ENCODE measurements around the gene S100A3. TPM values are rescaled to one million over a fixed set of nuclear protein-coding genes. Genes with fewer than 3 reads are reported as not detected.
A peak's percentile ranks its signal among the peaks of the same experiment; 100 is the strongest.

Gene S100A3
- total and polyA plus RNA-seq, 2 of the 8 experiments (the other 6 are each of a cell fraction or from before 2014, with no cell fraction given) = 0.26 to 0.47 TPM

GRCh38 chr1:153547560-153548551 is 1.2 kb downstream of the S100A3 start:
- peak overlapping the region; percentile 64 for H4K91ac ChIP-seq (replicated peaks; ENCODE audit: insufficient read length, low read length)
- WGBS, 2 experiments (ENCODE audit: extremely low coverage in 1 of 2, insufficient coverage in 1 of 2, insufficient read length in 1 of 2, insufficient replicate concordance in 2 of 2, low coverage in 1 of 2, low lambda C conversion rate in 2 of 2, missing lambda C conversion rate in 1 of 2) = 86% methylated on average over 19 of the region's 19 CpGs; no CpG with 5 or more reads in 1 of the 2 experiments
- no peaks in the 10 kb centered on the region for H3K9me3 ChIP-seq (ENCODE audit: insufficient read depth in 2 of 2, low read depth in 1 of 2, low read length in 1 of 2)
- peak overlapping the region; percentile 75; the same call in 1 of the 2 replicates for H2BK20ac ChIP-seq (ENCODE audit: low read length)
- H3K23me2 ChIP-seq (ENCODE audit: low read depth, low read length) = peaks cover 6% of the 10 kb centered on the region
- 0 out of 2 replicates have a peak overlapping the region, but pooled peaks have one; percentile 29 for H2BK5ac ChIP-seq (ENCODE audit: low read depth, low read length)
- H4K20me1 ChIP-seq (replicated peaks in 1 of 2; ENCODE audit: control insufficient read depth in 1 of 2, insufficient read depth in 2 of 2, low read length in 2 of 2) = no peaks in the 10 kb centered on the region
- CTCF ChIA-PET (ENCODE audit: partially characterized antibody) = interaction anchor here (0.7 to 12.9 kb wide), 7 partner anchors 9 to 80 kb away, joined by 3 to 165 read pairs (median 5); partner anchors contain the start of genes S100A1, S100A13, S100A2 and S100A5
- TF ChIP-seq PHF8 (conservative IDR thresholded peaks at IDR 0.05; ENCODE audit: low read depth, low read length) = no peak
- TF ChIP-seq SP2 (IDR thresholded peaks at IDR 0.05; ENCODE audit: low read length) = no peak
- no peak for TF ChIP-seq CHD2 (IDR thresholded peaks at IDR 0.05; ENCODE audit: low read length)
- no peak for TF ChIP-seq SP1 (IDR thresholded peaks at IDR 0.05; ENCODE audit: low read depth, low read length)
- TF ChIP-seq TEAD4 (IDR thresholded peaks at IDR 0.05; ENCODE audit: low read depth, low read length) = no peak
- TF ChIP-seq BRCA1 (IDR thresholded peaks at IDR 0.05; ENCODE audit: low read depth, low read length) = no peak
- TF ChIP-seq BACH1 (IDR thresholded peaks at IDR 0.05; ENCODE audit: low read length) = no peak
- TF ChIP-seq KDM1A (IDR thresholded peaks at IDR 0.05; ENCODE audit: borderline replicate concordance, low read length) = peak; percentile 23; the same call in 1 of the 2 replicates
- no peak overlapping the region for H3K23ac ChIP-seq (ENCODE audit: insufficient read length)
- H3K36me3 ChIP-seq (ENCODE audit: control insufficient read depth in 2 of 4, insufficient read depth in 4 of 4, low read length in 3 of 4) = no peaks in the 10 kb centered on the region
- no peak overlapping the region for H3K9ac ChIP-seq (replicated peaks in 1 of 4; ENCODE audit: extremely low read depth in 1 of 4, low read depth in 3 of 4, low read length in 3 of 4)
- no peak overlapping the region for H3K56ac ChIP-seq (replicated peaks; ENCODE audit: insufficient read length, low read depth, low read length)
- H3K79me2 ChIP-seq (ENCODE audit: control insufficient read depth in 1 of 2, insufficient read depth in 2 of 2, low read length in 2 of 2) = no peaks in the 10 kb centered on the region
- H4K5ac ChIP-seq (ENCODE audit: insufficient read length, low read depth, low read length) = no peak overlapping the region
- H3K4me3 ChIP-seq (ENCODE audit: extremely low read depth in 1 of 4, insufficient read depth in 2 of 4, low read depth in 3 of 4, low read length in 4 of 4) = no peak overlapping the region
- no peaks in the 10 kb centered on the region; a peak in 2 of 7 replicates for H3K27me3 ChIP-seq (replicated peaks in 1 of 4; ENCODE audit: control insufficient read depth in 3 of 4, extremely low read depth in 1 of 4, insufficient read depth in 3 of 4, low read length in 3 of 4)
- no peak overlapping the region; the same call in 1 of the 2 replicates for H2AK5ac ChIP-seq (ENCODE audit: low read depth, low read length)
- peak overlapping the region; percentile 24 for H3K18ac ChIP-seq (ENCODE audit: extremely low read depth, low read length)
- H3K4me1 ChIP-seq (replicated peaks in 1 of 4; ENCODE audit: control insufficient read depth in 3 of 4, insufficient read depth in 4 of 4, low read length in 3 of 4) = peaks cover 4 to 35% (median 21%) of the 10 kb centered on the region in 4 experiments
- H3K79me1 ChIP-seq (ENCODE audit: low read depth, low read length) = no peaks in the 10 kb centered on the region
- no peak overlapping the region for H4K8ac ChIP-seq (ENCODE audit: extremely low read depth, insufficient read depth, low read length)
- no peak overlapping the region for H2BK120ac ChIP-seq (replicated peaks; ENCODE audit: low read depth, low read length)
- POLR2A ChIA-PET (ENCODE audit: partially characterized antibody) = interaction anchor here (0.7 to 1.5 kb wide), 5 partner anchors 15 to 86 kb away, joined by 3 to 5 read pairs (median 4); partner anchors contain the start of genes CHTOP and S100A16
- H3K14ac ChIP-seq (ENCODE audit: insufficient read length) = no peak overlapping the region
- peak overlapping the region; percentile 62; the same call in 1 of the 2 replicates for H2BK12ac ChIP-seq (ENCODE audit: low read depth, low read length)
- H3K4me2 ChIP-seq (ENCODE audit: insufficient read depth in 1 of 2, low read depth in 2 of 2, low read length in 2 of 2) = no peak overlapping the region
- H2BK15ac ChIP-seq (ENCODE audit: low read length) = peak overlapping the region; percentile 99; the same call in 1 of the 2 replicates
- no peak overlapping the region for H2AFZ ChIP-seq (ENCODE audit: low read length)
- H3K4ac ChIP-seq (replicated peaks; ENCODE audit: insufficient read length, low read depth, low read length) = no peak overlapping the region
- no peak overlapping the region for H3K27ac ChIP-seq (ENCODE audit: low read depth, low read length)
- FAIRE-seq (no peak), DNase-seq (ENCODE audit: low read depth in 1 of 2, low spot score in 2 of 2) (no peak)

All from H1 (cell line).